GM21723 (cell line): ENCODE measurements around the gene TRIM10.
"Not testable (repeated sequence)": the region's sequence is repeated elsewhere in the genome, so short reads cannot be mapped to it uniquely, and the experiment has no call there.

Experiments used
- ATAC-seq: cut with Tn5 transposase; IDR thresholded peaks from one replicate; pipeline ENCODE4 v1.9.1; 2021; ENCODE audit warnings: mild to moderate bottlenecking, moderate library complexity; ENCODE audit not compliant: unreplicated experiment

The TRIM10 gene

GRCh38 chr6:30154709-30155519, 6.1 kb downstream of the TRIM10 start:
- no peak for ATAC-seq

- ATAC-seq, result no peak
Measured at GRCh38 chr6:30154061-30154460, 7.0 kb downstream of the TRIM10 start.

- ATAC-seq, result no peak
Measured at GRCh38 chr6:30152910-30153610, 8.0 kb downstream of the TRIM10 start.

- no peak for ATAC-seq
Measured at GRCh38 chr6:30152016-30152673, 8.9 kb downstream of the TRIM10 start.

- ATAC-seq, result no peak
Measured at GRCh38 chr6:30151580-30151979, 9.4 kb downstream of the TRIM10 start.

- ATAC-seq, result no peak
Measured at GRCh38 chr6:30150671-30151395, 10.2 kb downstream of the TRIM10 start.

- ATAC-seq, result no peak
Measured at GRCh38 chr6:30149858-30150550, 11.0 kb downstream of the TRIM10 start.

- ATAC-seq, result no peak
Measured at GRCh38 chr6:30149234-30149633, 11.8 kb downstream of the TRIM10 start.

- ATAC-seq, result no peak
Measured at GRCh38 chr6:30147096-30147495, 13.9 kb downstream of the TRIM10 start.

- no peak for ATAC-seq
Measured at GRCh38 chr6:30145818-30146217, 15.2 kb downstream of the TRIM10 start.

- no peak for ATAC-seq
Measured at GRCh38 chr6:30144811-30145210, 16.2 kb downstream of the TRIM10 start.

GRCh38 chr6:30143780-30144179, 17.2 kb downstream of the TRIM10 start:
- ATAC-seq, result no peak

GRCh38 chr6:30142665-30143064, 18.3 kb downstream of the TRIM10 start:
- ATAC-seq, result no peak

GRCh38 chr6:30140240-30140639, 20.8 kb downstream of the TRIM10 start:
- ATAC-seq, result not testable (repeated sequence)

GRCh38 chr6:30136570-30137286, 24.3 kb downstream of the TRIM10 start:
- no peak for ATAC-seq

- ATAC-seq, result no peak
Measured at GRCh38 chr6:30135757-30136156, 25.3 kb downstream of the TRIM10 start, which contains the start of gene TRIM40. Gene TRIM40, plus strand, starts transcription at chr6:30136140. Its CDS starts 897 bp downstream, at chr6:30137037.

- no peak for ATAC-seq
Measured at GRCh38 chr6:30135147-30135546, 25.9 kb downstream of the TRIM10 start.

GRCh38 chr6:30131947-30132497, 29.0 kb downstream of the TRIM10 start:
- no peak for ATAC-seq
